ENCODE data around the gene NFIX. TPM values are rescaled to one million over a fixed set of nuclear protein-coding genes. Genes with fewer than 3 reads are reported as not detected.

NFIX gene
- polyA plus RNA-seq, 1 donor (not counting 4 experiments of a cell fraction or from before 2014, with no cell fraction given): 5.2 TPM

DNA sequence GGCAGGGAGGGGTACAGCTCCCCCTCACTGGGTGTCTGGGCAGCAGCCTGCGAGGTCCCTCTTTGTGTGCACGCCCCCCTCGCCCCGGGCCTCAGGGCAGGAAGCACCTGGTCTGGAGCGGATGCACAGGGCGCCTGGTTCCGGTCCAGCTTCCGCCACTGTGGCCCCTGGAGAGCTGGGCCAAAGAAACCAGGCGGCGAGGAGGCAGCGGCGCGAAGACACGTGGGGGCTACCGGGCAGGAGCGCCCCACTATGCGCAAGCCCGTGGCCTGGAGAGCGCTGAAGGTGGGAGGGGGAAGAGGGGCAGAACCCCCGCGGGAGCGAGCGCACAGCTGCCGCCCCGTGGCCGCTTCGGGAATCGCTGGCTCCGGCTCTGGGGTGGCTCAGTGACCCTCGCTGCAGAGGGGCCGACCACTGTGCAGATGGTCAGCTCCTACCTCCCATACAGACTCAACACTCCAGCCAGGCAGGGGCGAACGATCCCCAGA, 109.1 kb downstream of the NFIX start:
- DNase-seq (ENCODE audit: low read depth, low spot score): no peak
- dilution Hi-C loops (cut with MboI; ENCODE audit: extremely low pct_ligation_motif_present, low sequenced_read_pairs): no loop called here
- FAIRE-seq: no peak
- Histone ChIP-seq H3K36me3 (ENCODE audit: control insufficient read depth in 2 of 2, extremely low read depth in 1 of 2, insufficient read depth in 2 of 2, low read length in 2 of 2) (peaks cover 3 to 12% of the 10 kb centered on the region in 2 experiments), H3K9me1 (ENCODE audit: control insufficient read depth, extremely low read depth, insufficient read depth, low read length) (no peaks in the 10 kb centered on the region), H3K9me3 (ENCODE audit: control insufficient read depth, low read depth, low read length) (no peaks in the 10 kb centered on the region), H3K79me2 (ENCODE audit: control insufficient read depth, insufficient read depth, low read length) (no peaks in the 10 kb centered on the region), H3K27me3 (ENCODE audit: control insufficient read depth, extremely low read depth, insufficient read depth, low read length) (no peaks in the 10 kb centered on the region), H2AFZ (ENCODE audit: control insufficient read depth, low read length) (no peak overlapping the region), H3K4me2 (ENCODE audit: control insufficient read depth, extremely low read depth, insufficient read depth, low read depth, low read length) (no peak overlapping the region), H3K4me1 (ENCODE audit: control insufficient read depth, extremely low read depth, insufficient read depth, low read length) (peaks cover 5% of the 10 kb centered on the region), H3K4me3 (ENCODE audit: control insufficient read depth in 2 of 3, extremely low read depth in 1 of 3, insufficient read depth in 2 of 3, low read depth in 1 of 3, low read length in 3 of 3) (no peak overlapping the region), H3K27ac (ENCODE audit: control insufficient read depth, insufficient read depth, low read length) (no peak overlapping the region), H3K9ac (ENCODE audit: control insufficient read depth, extremely low read depth, insufficient read depth, low read length) (no peak overlapping the region), H4K20me1 (ENCODE audit: control insufficient read depth, extremely low read depth, insufficient read depth, low read length) (no peaks in the 10 kb centered on the region)
- TF ChIP-seq, protein P1, sequence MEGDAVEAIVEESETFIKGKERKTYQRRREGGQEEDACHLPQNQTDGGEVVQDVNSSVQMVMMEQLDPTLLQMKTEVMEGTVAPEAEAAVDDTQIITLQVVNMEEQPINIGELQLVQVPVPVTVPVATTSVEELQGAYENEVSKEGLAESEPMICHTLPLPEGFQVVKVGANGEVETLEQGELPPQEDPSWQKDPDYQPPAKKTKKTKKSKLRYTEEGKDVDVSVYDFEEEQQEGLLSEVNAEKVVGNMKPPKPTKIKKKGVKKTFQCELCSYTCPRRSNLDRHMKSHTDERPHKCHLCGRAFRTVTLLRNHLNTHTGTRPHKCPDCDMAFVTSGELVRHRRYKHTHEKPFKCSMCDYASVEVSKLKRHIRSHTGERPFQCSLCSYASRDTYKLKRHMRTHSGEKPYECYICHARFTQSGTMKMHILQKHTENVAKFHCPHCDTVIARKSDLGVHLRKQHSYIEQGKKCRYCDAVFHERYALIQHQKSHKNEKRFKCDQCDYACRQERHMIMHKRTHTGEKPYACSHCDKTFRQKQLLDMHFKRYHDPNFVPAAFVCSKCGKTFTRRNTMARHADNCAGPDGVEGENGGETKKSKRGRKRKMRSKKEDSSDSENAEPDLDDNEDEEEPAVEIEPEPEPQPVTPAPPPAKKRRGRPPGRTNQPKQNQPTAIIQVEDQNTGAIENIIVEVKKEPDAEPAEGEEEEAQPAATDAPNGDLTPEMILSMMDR (optimal IDR thresholded peaks at IDR 0.05 in 1 of 3, IDR thresholded peaks at IDR 0.05 in 1 of 3, conservative IDR thresholded peaks at IDR 0.05 in 1 of 3; ENCODE audit: extremely low read depth in 1 of 3, insufficient read depth in 2 of 3, low read length in 3 of 3): peak; percentile 26 to 70 (median 58)
- TF ChIP-seq EZH2 (IDR thresholded peaks at IDR 0.05; ENCODE audit: low read length): no peak

DNA sequence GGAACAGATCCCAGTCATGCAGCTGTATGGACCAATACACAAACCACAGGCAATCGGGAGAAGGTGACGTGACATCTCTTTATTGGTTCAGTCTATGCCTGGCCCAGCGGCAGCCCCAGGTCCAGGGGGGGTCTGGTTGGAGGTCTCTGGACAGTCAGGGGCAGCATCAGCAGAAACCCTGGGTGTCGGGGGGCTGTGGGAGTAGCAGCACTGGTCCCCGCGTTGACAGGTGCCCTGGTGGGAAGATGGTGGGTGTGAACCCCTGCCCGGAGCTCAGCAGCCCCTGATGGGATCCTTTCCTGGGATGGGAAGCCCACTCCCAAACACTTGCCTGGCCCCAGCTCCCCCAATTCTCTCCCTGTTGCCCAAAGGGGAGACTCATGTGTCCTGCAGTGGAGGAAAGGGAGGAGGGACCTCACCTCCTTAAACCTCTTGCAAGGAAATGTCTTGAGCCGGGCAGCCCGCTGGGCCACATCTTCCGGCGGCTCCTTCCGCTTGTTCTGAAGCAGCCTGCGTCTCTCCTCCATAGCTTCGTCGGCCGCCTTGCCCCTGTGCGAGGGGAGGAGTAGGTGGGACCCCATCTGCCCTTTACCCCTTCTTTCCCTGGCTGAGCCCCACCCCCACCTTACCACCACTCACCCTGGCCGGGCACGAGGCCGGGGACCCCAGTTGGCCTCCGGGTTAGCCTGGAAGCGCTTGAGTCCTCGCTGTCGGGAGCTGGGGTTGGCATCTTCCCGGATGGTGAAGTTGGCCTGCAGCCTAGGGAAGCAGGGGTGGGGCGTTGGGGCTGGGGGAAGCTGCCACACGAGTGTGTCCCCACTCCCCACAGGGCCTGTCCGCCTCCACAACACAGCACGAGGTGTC, 109.8 kb downstream of the NFIX start:
- H3K79me2 ChIP-seq (ENCODE audit: control insufficient read depth, insufficient read depth, low read length): no peaks in the 10 kb centered on the region
- H3K36me3 ChIP-seq (ENCODE audit: control insufficient read depth in 2 of 2, extremely low read depth in 1 of 2, insufficient read depth in 2 of 2, low read length in 2 of 2): peaks cover 6 to 15% of the 10 kb centered on the region in 2 experiments
- no peaks in the 10 kb centered on the region for H3K27me3 ChIP-seq (ENCODE audit: control insufficient read depth, extremely low read depth, insufficient read depth, low read length)
- H3K9me1 ChIP-seq (ENCODE audit: control insufficient read depth, extremely low read depth, insufficient read depth, low read length): no peaks in the 10 kb centered on the region
- H3K4me2 ChIP-seq (ENCODE audit: control insufficient read depth, extremely low read depth, insufficient read depth, low read depth, low read length): no peak overlapping the region
- no peak for DNase-seq (ENCODE audit: low read depth, low spot score)
- no peak overlapping the region for H3K9ac ChIP-seq (ENCODE audit: control insufficient read depth, extremely low read depth, insufficient read depth, low read length)
- no peaks in the 10 kb centered on the region for H4K20me1 ChIP-seq (ENCODE audit: control insufficient read depth, extremely low read depth, insufficient read depth, low read length)
- FAIRE-seq: no peak
- peaks cover 5% of the 10 kb centered on the region for H3K4me1 ChIP-seq (ENCODE audit: control insufficient read depth, extremely low read depth, insufficient read depth, low read length)
- H3K9me3 ChIP-seq (ENCODE audit: control insufficient read depth, low read depth, low read length): no peaks in the 10 kb centered on the region
- dilution Hi-C loops (cut with MboI; ENCODE audit: extremely low pct_ligation_motif_present, low sequenced_read_pairs): no loop called here
- no peak overlapping the region for H2AFZ ChIP-seq (ENCODE audit: control insufficient read depth, low read length)
- no peak overlapping the region for H3K4me3 ChIP-seq (ENCODE audit: control insufficient read depth in 2 of 3, extremely low read depth in 1 of 3, insufficient read depth in 2 of 3, low read depth in 1 of 3, low read length in 3 of 3)
- TF ChIP-seq EZH2 (IDR thresholded peaks at IDR 0.05; ENCODE audit: low read length): no peak
- TF ChIP-seq, protein P1 (optimal IDR thresholded peaks at IDR 0.05 in 1 of 3, IDR thresholded peaks at IDR 0.05 in 1 of 3, conservative IDR thresholded peaks at IDR 0.05 in 1 of 3; ENCODE audit: extremely low read depth in 1 of 3, insufficient read depth in 2 of 3, low read length in 3 of 3): no peak
- H3K27ac ChIP-seq (ENCODE audit: control insufficient read depth, insufficient read depth, low read length): no peak overlapping the region
